Measurements from ENCODE around the gene MYCL. TPM values are rescaled to one million over a fixed set of nuclear protein-coding genes. Genes with fewer than 3 reads are reported as not detected.

MYCL gene
- 0.22 and 0.65 TPM in 2 replicates for total RNA-seq

GRCh38 chr1:39901714-39902459 lies at the start of gene MYCL:
TSS of gene MYCL (minus strand) at chr1:39901917. CDS start at chr1:39901434, 483 bp downstream.

Small RNA genes lying within 50 kb of the gene (small RNA-seq; reads per million reads assigned to genes)
- gene RF00019: not detected

Other genes starting within 250 kb of the MYCL start
- gene NT5C1A, start 229.8 kb downstream of the MYCL start, total RNA-seq: not detected in 2 replicates
- gene HPCAL4, start 210.5 kb downstream of the MYCL start, total RNA-seq: not detected in 2 replicates
- 33.7 and 33.8 TPM in 2 replicates for gene PPIE, start 163.0 kb downstream of the MYCL start, total RNA-seq
- 2.2 and 3.4 TPM in 2 replicates for gene OXCT2, start 130.6 kb downstream of the MYCL start, total RNA-seq
- gene BMP8B, start 113.1 kb downstream of the MYCL start, total RNA-seq: under 0.01 TPM in 1 of 2 replicates, not detected in the other
- 26.5 and 26.9 TPM in 2 replicates for gene TRIT1, start 18.4 kb downstream of the MYCL start, total RNA-seq
- gene MFSD2A, start 53.2 kb upstream of the MYCL start, total RNA-seq: 2.1 and 2.4 TPM in 2 replicates
- 342 and 345 TPM in 2 replicates for gene CAP1, start 138.8 kb upstream of the MYCL start, total RNA-seq
- gene PPT1, start 195.3 kb upstream of the MYCL start, total RNA-seq: 42.5 and 74.1 TPM in 2 replicates

All from articular chondrocyte of knee joint (primary cell).